ENCODE data around the gene BICDL2. TPM values are rescaled to one million over a fixed set of nuclear protein-coding genes. Genes with fewer than 3 reads are reported as not detected.

Gene BICDL2
- total and polyA plus RNA-seq, 9 of the 15 experiments (the other 6 are each of a cell fraction or from before 2014, with no cell fraction given) = 0.09 to 0.28 (median 0.09) TPM; not detected in 6

- TF ChIP-seq MGA (IDR thresholded peaks at IDR 0.05) = peak; percentile 90
- no peak for TF ChIP-seq ZBTB43 (CRISPR knock-in tag; IDR thresholded peaks at IDR 0.05)
- TF ChIP-seq HNRNPK (IDR thresholded peaks at IDR 0.05; ENCODE audit: low read depth, low read length, poor library complexity, severe bottlenecking) = no peak
- 0 out of 2 replicates have a peak, but pooled peaks have one; percentile 13 for TF ChIP-seq SMAD4 (CRISPR knock-in tag; conservative IDR thresholded peaks at IDR 0.05)
- TF ChIP-seq ZNF445 (CRISPR knock-in tag; IDR thresholded peaks at IDR 0.05; ENCODE audit: low read depth) = no peak
- no peak for TF ChIP-seq TGIF2 (CRISPR knock-in tag; IDR thresholded peaks at IDR 0.05)
- TF ChIP-seq ZBTB1 (CRISPR knock-in tag; IDR thresholded peaks at IDR 0.05; ENCODE audit: borderline replicate concordance, low read depth) = peak; percentile 79; the same call in 1 of the 2 replicates
- TF ChIP-seq NFIC (IDR thresholded peaks at IDR 0.05) = peak; percentile 69
- TF ChIP-seq BRF2 (IDR thresholded peaks at IDR 0.05; ENCODE audit: borderline replicate concordance, insufficient read depth, insufficient read length) = no peak
- TF ChIP-seq NR4A1 (CRISPR knock-in tag; IDR thresholded peaks at IDR 0.05) = no peak
- TF ChIP-seq NR4A1 (tag; IDR thresholded peaks at IDR 0.05) = no peak
- TF ChIP-seq TAF7 (tag; IDR thresholded peaks at IDR 0.05) = no peak
- TF ChIP-seq CSDE1 (IDR thresholded peaks at IDR 0.05) = no peak
- no peak for TF ChIP-seq IFI16 (CRISPR knock-in tag; IDR thresholded peaks at IDR 0.05)
Measured at GRCh38 chr16:3029491-3030221, 7.1 kb downstream of the BICDL2 start (continued).

All from K562 (cell line).